ENCODE results near the gene KCNG3.

KCNG3 gene

DNA sequence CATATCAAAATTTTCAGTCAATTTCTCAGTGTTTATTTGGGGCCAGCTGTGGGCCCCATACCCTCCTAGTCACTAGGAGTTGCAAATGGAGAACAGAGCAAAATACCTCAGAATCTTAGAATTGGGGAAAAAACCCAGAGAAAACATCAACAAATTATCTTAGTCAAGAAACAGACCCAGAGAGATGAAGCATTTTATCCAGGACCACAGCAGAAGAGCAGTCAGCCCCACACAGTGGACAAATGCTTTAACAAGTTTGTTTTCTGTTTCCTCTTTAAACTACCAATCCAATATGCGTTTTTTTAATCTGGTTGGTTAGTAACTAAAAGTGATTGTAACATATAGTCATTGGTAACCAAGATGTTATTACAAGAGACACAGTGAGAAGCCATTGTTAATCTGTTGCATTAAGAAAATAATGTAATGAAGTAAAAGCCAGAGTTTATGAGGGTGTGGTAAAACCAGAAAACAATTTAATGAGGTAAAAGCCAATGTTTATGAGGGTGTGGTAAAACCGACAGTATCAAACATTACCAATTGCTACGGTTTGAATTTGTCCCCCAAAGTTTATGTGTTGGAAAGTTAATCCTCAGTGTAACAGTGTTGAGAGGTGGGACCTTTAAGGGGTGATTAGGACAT, 72.1 kb downstream of the KCNG3 start:
- no peak overlapping the region for H3K4me3 ChIP-seq (ENCODE audit: low read depth, low read length)
- in situ Hi-C loops (cut with HindIII; ENCODE audit: low sequenced_read_pairs): no loop called here
- TF ChIP-seq, protein P1, sequence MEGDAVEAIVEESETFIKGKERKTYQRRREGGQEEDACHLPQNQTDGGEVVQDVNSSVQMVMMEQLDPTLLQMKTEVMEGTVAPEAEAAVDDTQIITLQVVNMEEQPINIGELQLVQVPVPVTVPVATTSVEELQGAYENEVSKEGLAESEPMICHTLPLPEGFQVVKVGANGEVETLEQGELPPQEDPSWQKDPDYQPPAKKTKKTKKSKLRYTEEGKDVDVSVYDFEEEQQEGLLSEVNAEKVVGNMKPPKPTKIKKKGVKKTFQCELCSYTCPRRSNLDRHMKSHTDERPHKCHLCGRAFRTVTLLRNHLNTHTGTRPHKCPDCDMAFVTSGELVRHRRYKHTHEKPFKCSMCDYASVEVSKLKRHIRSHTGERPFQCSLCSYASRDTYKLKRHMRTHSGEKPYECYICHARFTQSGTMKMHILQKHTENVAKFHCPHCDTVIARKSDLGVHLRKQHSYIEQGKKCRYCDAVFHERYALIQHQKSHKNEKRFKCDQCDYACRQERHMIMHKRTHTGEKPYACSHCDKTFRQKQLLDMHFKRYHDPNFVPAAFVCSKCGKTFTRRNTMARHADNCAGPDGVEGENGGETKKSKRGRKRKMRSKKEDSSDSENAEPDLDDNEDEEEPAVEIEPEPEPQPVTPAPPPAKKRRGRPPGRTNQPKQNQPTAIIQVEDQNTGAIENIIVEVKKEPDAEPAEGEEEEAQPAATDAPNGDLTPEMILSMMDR (IDR thresholded peaks at IDR 0.05; ENCODE audit: low read depth, low read length, missing control alignments): no peak
- DNase-seq (ENCODE audit: low read depth): no peak

GRCh38 chr2:42421157-42421485, 72.7 kb downstream of the KCNG3 start:
- in situ Hi-C loops (cut with HindIII; ENCODE audit: low sequenced_read_pairs): no loop called here
- no peak overlapping the region for H3K4me3 ChIP-seq (ENCODE audit: low read depth, low read length)
- no peak for DNase-seq (ENCODE audit: low read depth)
- TF ChIP-seq, protein P1 (IDR thresholded peaks at IDR 0.05; ENCODE audit: low read depth, low read length, missing control alignments): no peak

- TF ChIP-seq, protein P1 (IDR thresholded peaks at IDR 0.05; ENCODE audit: low read depth, low read length, missing control alignments): no peak
- H3K4me3 ChIP-seq (ENCODE audit: low read depth, low read length): no peak overlapping the region
- no peak for DNase-seq (ENCODE audit: low read depth)
- in situ Hi-C loops (cut with HindIII; ENCODE audit: low sequenced_read_pairs): no loop called here
Measured at GRCh38 chr2:42414648-42415047, 79.1 kb downstream of the KCNG3 start.

- TF ChIP-seq, protein P1 (IDR thresholded peaks at IDR 0.05; ENCODE audit: low read depth, low read length, missing control alignments): no peak
- in situ Hi-C loops (cut with HindIII; ENCODE audit: low sequenced_read_pairs): no loop called here
- H3K4me3 ChIP-seq (ENCODE audit: low read depth, low read length): no peak overlapping the region
- DNase-seq (ENCODE audit: low read depth): no peak
Measured at GRCh38 chr2:42414158-42414557, 79.6 kb downstream of the KCNG3 start.

DNA sequence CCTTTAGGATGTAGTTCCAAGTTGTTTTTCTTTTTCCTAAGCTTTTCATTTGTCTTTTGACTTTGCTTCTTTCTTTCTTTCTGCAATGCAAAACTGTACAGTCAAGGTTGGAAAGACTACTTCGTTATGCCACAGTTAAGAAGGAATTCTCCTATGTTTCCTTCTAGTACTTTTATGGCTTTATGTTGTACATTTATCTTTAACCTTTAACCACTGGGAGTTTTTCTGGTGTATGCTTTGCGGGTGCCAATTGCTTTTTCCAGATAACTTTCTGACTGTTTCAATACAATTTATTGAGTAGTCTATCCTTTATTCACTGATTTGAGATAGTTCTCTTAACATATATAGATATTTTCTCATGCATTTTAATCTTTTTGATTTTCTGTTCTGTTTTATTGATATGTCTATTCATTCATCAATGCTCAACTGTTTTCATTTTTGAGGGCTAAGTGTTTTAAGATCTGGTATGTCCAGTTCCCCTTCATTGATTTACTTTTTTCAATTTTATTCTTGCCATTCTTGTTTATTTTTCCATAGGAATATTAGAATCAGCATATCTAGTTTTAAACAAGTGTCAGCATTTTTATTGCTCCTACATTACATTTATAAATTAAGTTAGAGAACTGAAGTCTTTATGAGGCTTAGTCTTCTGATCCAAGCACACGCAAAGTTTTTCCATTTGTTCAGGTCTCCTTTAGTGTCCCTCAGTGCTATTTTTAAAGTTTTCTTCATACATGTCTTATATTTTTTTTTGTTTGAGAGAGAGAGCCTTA, 82.9 kb downstream of the KCNG3 start:
- TF ChIP-seq, protein P1 (IDR thresholded peaks at IDR 0.05; ENCODE audit: low read depth, low read length, missing control alignments): no peak
- in situ Hi-C loops (cut with HindIII; ENCODE audit: low sequenced_read_pairs): no loop called here
- DNase-seq (ENCODE audit: low read depth): no peak
- H3K4me3 ChIP-seq (ENCODE audit: low read depth, low read length): no peak overlapping the region

DNA sequence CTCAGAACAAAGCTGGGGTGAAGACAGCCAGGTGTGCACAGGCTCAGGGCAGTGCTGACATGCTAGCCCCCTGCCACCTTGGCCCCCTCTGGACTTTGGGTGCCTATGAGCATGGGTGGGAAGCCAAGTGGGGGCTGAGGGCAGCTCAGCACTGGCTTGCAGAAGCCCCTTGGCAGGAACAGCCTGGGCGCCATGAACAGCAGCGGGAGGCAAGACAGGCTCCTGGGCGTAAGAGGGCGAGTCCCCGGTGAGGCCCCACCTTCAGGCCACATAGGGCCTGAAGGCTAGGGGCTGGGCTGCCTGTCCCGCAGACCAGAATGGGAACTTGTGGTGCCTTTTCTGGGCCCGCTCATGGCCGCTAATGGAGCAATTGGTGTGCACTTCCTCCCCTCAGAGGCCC, 85.8 kb downstream of the KCNG3 start:
- in situ Hi-C loops (cut with HindIII; ENCODE audit: low sequenced_read_pairs): no loop called here

More for the DNA sequence above, 85.8 kb downstream of the KCNG3 start:
- DNase-seq (ENCODE audit: low read depth): no peak
- TF ChIP-seq, protein P1 (IDR thresholded peaks at IDR 0.05; ENCODE audit: low read depth, low read length, missing control alignments): no peak
- no peak overlapping the region for H3K4me3 ChIP-seq (ENCODE audit: low read depth, low read length)

Data from astrocyte of the cerebellum (primary cell).